ENCODE results near the gene FGF1.

DNA sequence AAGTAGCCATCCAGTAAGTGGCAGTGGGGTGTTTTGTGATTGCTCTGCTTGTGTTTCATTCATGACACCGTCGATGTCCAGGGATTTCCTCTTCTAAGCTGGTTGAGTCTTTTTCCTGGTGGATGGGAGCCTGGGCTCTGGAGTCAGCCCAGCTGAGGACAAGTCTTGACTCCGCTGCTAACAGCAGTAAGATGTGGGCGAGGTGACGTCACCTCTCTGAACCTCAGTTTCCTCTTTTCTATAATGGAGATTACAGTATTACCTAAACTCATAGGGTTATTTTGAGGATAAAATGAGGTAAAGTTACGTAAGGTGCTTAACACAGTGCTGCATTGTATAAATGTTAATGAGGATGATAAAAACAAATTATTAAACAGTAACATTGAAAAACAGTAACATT, 21.3 kb downstream of the FGF1 start:
- TF ChIP-seq SPI1 (IDR thresholded peaks at IDR 0.05; ENCODE audit: low read depth, low read length) (no peak), POLR2A (IDR thresholded peaks at IDR 0.05; ENCODE audit: low read depth, low read length) (no peak), POLR2AphosphoS5 (IDR thresholded peaks at IDR 0.05; ENCODE audit: low read depth, low read length) (no peak)

Measured in GM12891 (cell line).